GM12892 (cell line): ENCODE data around the gene CTDP1.

Experiments
- POLR2A ChIP-seq: IDR thresholded peaks from 2 replicates; pipeline ENCODE4 v1.6.1; 2011; ENCODE audit warnings: low read depth, low read length, control low read depth
- POLR2AphosphoS5 ChIP-seq: IDR thresholded peaks from 2 replicates; pipeline ENCODE4 v1.6.1; 2011; ENCODE audit warnings: low read depth, low read length, control low read depth

- TF ChIP-seq POLR2AphosphoS5 (no peak), POLR2A (no peak)
These were observed 99.6 kb downstream of the CTDP1 start for GRCh38 chr18:79779021-79779699.
